HG03045 (cell line): ENCODE results near the gene FREY1.

Experiments
- ATAC-seq: cut with Tn5 transposase; IDR thresholded peaks from one replicate; pipeline ENCODE4 v1.9.1; 2021; ENCODE audit warnings: mild to moderate bottlenecking, moderate library complexity; ENCODE audit not compliant: unreplicated experiment

Gene FREY1

GRCh38 chr11:45929486-45930030 is 22.5 kb upstream of the FREY1 start:
- peak; percentile 16 for ATAC-seq

- no peak for ATAC-seq
These were observed 21.6 kb upstream of the FREY1 start for GRCh38 chr11:45928535-45929215.

GRCh38 chr11:45927684-45928413 is 20.8 kb upstream of the FREY1 start:
- ATAC-seq = no peak

GRCh38 chr11:45927332-45927683 is 20.2 kb upstream of the FREY1 start:
- ATAC-seq = no peak

- ATAC-seq = no peak
These were observed 19.7 kb upstream of the FREY1 start for GRCh38 chr11:45926536-45927331.

GRCh38 chr11:45926001-45926401 is 18.9 kb upstream of the FREY1 start:
- ATAC-seq = no peak

GRCh38 chr11:45925550-45925949 is 18.5 kb upstream of the FREY1 start:
- ATAC-seq = no peak

GRCh38 chr11:45924927-45925326 is 17.9 kb upstream of the FREY1 start:
- no peak for ATAC-seq

GRCh38 chr11:45924036-45924915 is 17.2 kb upstream of the FREY1 start:
- ATAC-seq = no peak

- ATAC-seq = no peak
These were observed 15.5 kb upstream of the FREY1 start, which contains the start of gene LARGE2 for GRCh38 chr11:45922425-45923082. Gene LARGE2, plus strand, starts transcription at chr11:45922656. Its CDS starts 227 bp downstream, at chr11:45922883.

- ATAC-seq = no peak
These were observed 14.7 kb upstream of the FREY1 start for GRCh38 chr11:45921561-45922424.

GRCh38 chr11:45920531-45921477 is 13.7 kb upstream of the FREY1 start:
- no peak for ATAC-seq

- ATAC-seq = no peak
These were observed 12.9 kb upstream of the FREY1 start for GRCh38 chr11:45919806-45920530.

GRCh38 chr11:45918962-45919675 is 12.0 kb upstream of the FREY1 start:
- no peak for ATAC-seq

- ATAC-seq = peak; percentile 36
These were observed 11.4 kb upstream of the FREY1 start for GRCh38 chr11:45918331-45918941.
